ENCODE measurements around the gene SUGCT. TPM values are rescaled to one million over a fixed set of nuclear protein-coding genes. Genes with fewer than 3 reads are reported as not detected.

The SUGCT gene
- total RNA-seq, 3 donors from 2014 or later, result 7.6 to 19.1 (median 10.1) TPM

- intact Hi-C loops (cut with DNase I, micrococcal nuclease), result no loop called here
- H3K36me3 ChIP-seq (ENCODE audit: low read depth), result no peaks in the 10 kb centered on the region
Measured at GRCh38 chr7:40182452-40182851, 47.6 kb downstream of the SUGCT start.

GRCh38 chr7:40186586-40186985 lies 51.8 kb downstream of the SUGCT start:
- H3K9me3 ChIP-seq, result no peaks in the 10 kb centered on the region
- no peak overlapping the region for H3K4me3 ChIP-seq
- TF ChIP-seq CTCF (IDR thresholded peaks at IDR 0.05), result no peak
- intact Hi-C loops (cut with DNase I, micrococcal nuclease), result no loop called here
- no peaks in the 10 kb centered on the region for H3K4me1 ChIP-seq (ENCODE audit: low read depth)
- DNase-seq, result no peak
- H3K36me3 ChIP-seq (ENCODE audit: low read depth), result no peaks in the 10 kb centered on the region
- no peak for ATAC-seq

More at GRCh38 chr7:40182452-40182851, 47.6 kb downstream of the SUGCT start:
- no peak for TF ChIP-seq CTCF (IDR thresholded peaks at IDR 0.05)
- Histone ChIP-seq H3K4me3 (no peak overlapping the region), H3K4me1 (ENCODE audit: low read depth) (no peaks in the 10 kb centered on the region), H3K9me3 (no peaks in the 10 kb centered on the region)
- DNase-seq (no peak), ATAC-seq (no peak)

- intact Hi-C loops (cut with DNase I, micrococcal nuclease), result no loop called here
- Histone ChIP-seq H3K4me3 (no peak overlapping the region), H3K9me3 (no peaks in the 10 kb centered on the region), H3K36me3 (ENCODE audit: low read depth) (no peaks in the 10 kb centered on the region), H3K4me1 (ENCODE audit: low read depth) (no peaks in the 10 kb centered on the region)
- ATAC-seq (no peak), DNase-seq (no peak)
- TF ChIP-seq CTCF (IDR thresholded peaks at IDR 0.05), result no peak
Measured at GRCh38 chr7:40192036-40192435, 57.2 kb downstream of the SUGCT start.

- DNase-seq, result no peak
- TF ChIP-seq CTCF (IDR thresholded peaks at IDR 0.05), result no peak
- intact Hi-C loops (cut with DNase I, micrococcal nuclease), result no loop called here
- Histone ChIP-seq H3K36me3 (ENCODE audit: low read depth) (no peaks in the 10 kb centered on the region), H3K4me3 (no peak overlapping the region), H3K4me1 (ENCODE audit: low read depth) (no peaks in the 10 kb centered on the region), H3K9me3 (no peaks in the 10 kb centered on the region)
- no peak for ATAC-seq
Measured at GRCh38 chr7:40194745-40195144, 59.9 kb downstream of the SUGCT start.

GRCh38 chr7:40197527-40197926 lies 62.7 kb downstream of the SUGCT start:
- DNase-seq (no peak), ATAC-seq (no peak)
- Histone ChIP-seq H3K9me3 (no peaks in the 10 kb centered on the region), H3K4me3 (no peak overlapping the region), H3K36me3 (ENCODE audit: low read depth) (no peaks in the 10 kb centered on the region), H3K4me1 (ENCODE audit: low read depth) (no peaks in the 10 kb centered on the region)
- no peak for TF ChIP-seq CTCF (IDR thresholded peaks at IDR 0.05)
- intact Hi-C loops (cut with DNase I, micrococcal nuclease), result no loop called here
